HG02759 (cell line): ENCODE results near the gene TFCP2L1.

Experiments
- ATAC-seq: cut with Tn5 transposase; IDR thresholded peaks from one replicate; pipeline ENCODE4 v1.9.1; 2021; ENCODE audit warnings: mild to moderate bottlenecking, moderate library complexity; ENCODE audit not compliant: unreplicated experiment

The TFCP2L1 gene

DNA sequence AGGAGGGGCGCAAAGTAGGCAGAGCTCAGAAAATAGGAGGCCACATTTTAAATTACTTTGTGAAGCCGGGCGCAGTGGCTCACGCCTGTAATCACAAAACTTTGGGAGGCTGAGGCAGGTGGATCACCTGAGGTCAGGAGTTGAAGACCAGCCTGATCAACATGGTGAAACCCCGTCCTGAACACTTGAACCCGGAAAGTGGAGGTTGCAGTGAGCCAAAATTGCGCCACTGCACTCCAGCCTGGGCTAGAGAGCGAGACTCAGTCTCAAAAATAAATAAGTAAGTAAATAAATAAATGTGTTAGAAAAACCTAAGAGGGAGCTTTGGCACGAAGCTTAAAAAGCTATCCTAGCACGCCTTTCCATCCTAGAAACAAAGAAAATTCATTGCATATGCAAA is 105.5 kb downstream of the TFCP2L1 start:
- ATAC-seq, result no peak

DNA sequence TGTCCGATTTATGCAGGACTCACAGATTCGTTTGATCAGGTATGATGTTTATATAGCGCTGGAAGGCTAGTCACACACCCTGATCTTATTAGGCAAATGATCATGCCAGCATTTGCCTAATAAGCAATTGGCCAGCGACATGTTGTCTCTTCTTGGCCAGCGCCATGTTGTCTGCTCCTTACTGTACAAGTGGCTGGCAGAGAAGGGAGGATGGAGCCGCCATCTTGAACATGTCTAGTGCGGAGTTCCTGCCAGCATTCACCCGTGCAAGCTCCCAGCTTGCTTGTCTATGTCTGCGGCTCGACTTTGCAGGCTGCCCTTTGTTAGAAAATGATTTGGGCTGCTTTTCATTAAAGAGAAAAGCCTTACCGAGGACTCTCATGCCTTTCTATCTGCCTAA is 106.3 kb downstream of the TFCP2L1 start:
- no peak for ATAC-seq

- no peak for ATAC-seq
Measured at GRCh38 chr2:121177896-121178295, 107.1 kb downstream of the TFCP2L1 start.

- no peak for ATAC-seq
Measured at GRCh38 chr2:121175326-121175725, 109.7 kb downstream of the TFCP2L1 start.

DNA sequence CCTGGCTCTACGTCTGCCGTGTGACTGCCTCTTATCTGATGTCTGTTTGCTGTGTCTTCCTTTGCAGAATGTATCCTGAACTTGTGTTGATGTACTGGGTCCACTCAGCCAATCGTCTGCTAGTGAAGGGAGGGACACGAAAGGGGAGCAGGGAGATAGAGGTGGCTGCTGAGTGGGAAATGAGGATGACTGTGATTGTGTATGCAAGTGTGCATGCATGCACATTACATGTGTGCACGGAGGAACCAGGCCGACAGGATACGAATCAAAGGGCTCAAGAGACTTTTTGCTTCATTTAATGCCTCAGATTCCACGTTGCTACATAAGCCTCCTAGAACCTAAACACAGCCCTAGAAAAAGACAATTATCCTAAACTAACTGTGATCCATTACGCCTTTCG is 111.2 kb downstream of the TFCP2L1 start:
- ATAC-seq, result no peak

GRCh38 chr2:121173112-121173511 is 111.9 kb downstream of the TFCP2L1 start:
- ATAC-seq, result no peak

DNA sequence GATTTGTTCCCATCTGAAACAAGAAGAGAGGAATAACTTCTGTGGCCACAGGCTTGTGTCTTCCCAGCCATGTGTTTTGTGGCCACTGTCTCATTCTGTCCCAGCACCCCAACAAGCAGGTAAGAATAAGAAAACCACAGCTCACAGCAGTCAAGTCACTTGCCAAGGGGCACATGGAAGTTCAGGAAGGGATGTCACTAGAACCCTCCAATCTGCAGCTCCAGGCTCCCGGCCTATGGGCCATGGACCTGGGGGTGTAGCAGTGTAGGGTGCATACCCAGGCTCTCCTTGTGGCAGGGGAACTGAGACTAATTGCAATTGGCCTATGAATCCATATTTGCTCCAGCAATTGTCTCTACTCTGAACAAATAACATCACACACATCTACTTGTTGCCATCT is 112.5 kb downstream of the TFCP2L1 start:
- ATAC-seq, result no peak

DNA sequence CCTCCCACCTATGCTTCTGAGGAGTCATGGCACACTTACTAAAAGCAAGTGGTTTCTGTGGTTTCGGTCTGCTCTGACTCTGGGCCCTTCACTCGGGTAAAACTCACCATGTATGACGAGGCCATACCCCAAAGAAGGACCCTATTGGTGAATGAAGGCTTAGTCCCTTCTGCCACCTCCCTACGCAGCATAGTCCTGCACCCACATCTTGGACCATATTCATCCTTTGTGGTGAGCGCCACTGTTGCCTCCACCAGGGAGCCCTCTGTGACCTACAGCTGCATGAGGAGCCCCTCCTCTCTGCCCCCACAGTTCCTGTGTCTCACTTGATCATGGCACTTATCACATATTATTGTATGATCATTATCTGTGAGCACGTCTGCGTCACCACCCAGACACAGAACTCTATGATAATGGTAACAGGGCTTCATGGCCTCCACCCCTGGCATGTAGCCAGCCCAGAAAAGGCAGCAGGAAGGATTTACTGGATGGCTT is 113.3 kb downstream of the TFCP2L1 start:
- no peak for ATAC-seq

GRCh38 chr2:121170577-121170976 is 114.4 kb downstream of the TFCP2L1 start:
- ATAC-seq, result no peak

DNA sequence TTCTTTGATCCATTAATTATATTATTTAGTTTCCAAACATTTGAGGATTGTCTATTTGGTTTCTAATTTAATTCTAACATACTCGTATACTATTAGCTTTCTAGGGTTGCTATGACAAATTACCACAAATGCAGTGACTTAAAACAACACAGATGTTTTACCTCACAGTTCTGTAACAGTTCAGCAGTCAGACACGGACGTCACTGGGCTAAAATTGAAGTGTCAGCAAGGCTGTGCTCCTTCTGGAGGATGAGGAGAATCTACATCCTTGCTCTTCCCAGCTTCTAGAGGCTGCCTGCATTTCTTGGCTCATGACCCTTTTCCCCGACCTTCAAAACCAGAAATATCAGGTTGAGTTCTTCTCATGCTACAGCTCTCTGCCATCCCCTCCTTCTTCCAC is 117.6 kb downstream of the TFCP2L1 start:
- ATAC-seq, result no peak
